ENCODE results near the gene ZFAND2B.

Gene ZFAND2B

DNA sequence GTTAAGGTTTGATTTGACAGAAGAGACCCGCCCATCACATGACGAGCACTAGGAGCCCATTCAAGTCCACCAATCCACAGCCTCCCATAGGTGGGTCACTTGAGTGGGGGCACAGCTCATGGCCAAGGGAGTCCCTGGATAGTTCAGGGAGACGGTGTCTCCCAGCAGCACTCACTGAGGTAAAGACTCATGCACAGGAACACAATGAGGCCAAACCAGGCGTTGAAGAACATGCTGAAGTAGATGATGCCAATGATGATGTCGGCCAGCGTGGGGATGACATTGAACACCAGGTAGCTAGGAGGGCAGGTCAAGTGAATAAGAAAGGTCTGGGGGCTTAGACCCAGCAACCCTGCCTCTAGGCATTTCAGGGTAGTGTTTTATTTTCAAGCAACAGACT, 8.2 kb downstream of the ZFAND2B start:
- no peaks in the 10 kb centered on the region for H3K27me3 ChIP-seq (ENCODE audit: control insufficient read depth in 1 of 2, insufficient read depth in 2 of 2, low read length in 2 of 2)
- no peaks in the 10 kb centered on the region for H3K9me3 ChIP-seq (ENCODE audit: control insufficient read depth in 2 of 2, low read length in 2 of 2)
- H3K27ac ChIP-seq (ENCODE audit: low read length): no peak overlapping the region
- peaks cover 38% of the 10 kb centered on the region for H3K4me1 ChIP-seq (ENCODE audit: control insufficient read depth, insufficient read depth, low read length)
- H3K9ac ChIP-seq (ENCODE audit: low read length in 2 of 2): no peak overlapping the region
- H3K36me3 ChIP-seq (ENCODE audit: control insufficient read depth in 2 of 2, insufficient read depth in 2 of 2, low read length in 2 of 2): peaks cover 27 to 48% of the 10 kb centered on the region in 2 donors
- H3K4me3 ChIP-seq (ENCODE audit: low read length in 2 of 2): no peak overlapping the region

- H3K4me1 ChIP-seq (ENCODE audit: control insufficient read depth, insufficient read depth, low read length): peaks cover 44% of the 10 kb centered on the region
- no peak overlapping the region for H3K27ac ChIP-seq (ENCODE audit: low read length)
- H3K36me3 ChIP-seq (ENCODE audit: control insufficient read depth in 2 of 2, insufficient read depth in 2 of 2, low read length in 2 of 2): peaks cover 29 to 48% of the 10 kb centered on the region in 2 donors
- H3K9me3 ChIP-seq (ENCODE audit: control insufficient read depth in 2 of 2, low read length in 2 of 2): no peaks in the 10 kb centered on the region
- H3K9ac ChIP-seq (ENCODE audit: low read length in 2 of 2): no peak overlapping the region
- H3K4me3 ChIP-seq (ENCODE audit: low read length in 2 of 2): no peak overlapping the region
- H3K27me3 ChIP-seq (ENCODE audit: control insufficient read depth in 1 of 2, insufficient read depth in 2 of 2, low read length in 2 of 2): no peaks in the 10 kb centered on the region
Observed at GRCh38 chr2:219215871-219216534, 9.4 kb downstream of the ZFAND2B start.

- no peak overlapping the region for H3K9ac ChIP-seq (ENCODE audit: low read length in 2 of 2)
- H3K27me3 ChIP-seq (ENCODE audit: control insufficient read depth in 1 of 2, insufficient read depth in 2 of 2, low read length in 2 of 2): no peaks in the 10 kb centered on the region
- H3K27ac ChIP-seq (ENCODE audit: low read length): peak overlapping the region; percentile 90
- no peaks in the 10 kb centered on the region for H3K9me3 ChIP-seq (ENCODE audit: control insufficient read depth in 2 of 2, low read length in 2 of 2)
- H3K4me3 ChIP-seq (ENCODE audit: low read length in 2 of 2): no peak overlapping the region
- H3K36me3 ChIP-seq (ENCODE audit: control insufficient read depth in 2 of 2, insufficient read depth in 2 of 2, low read length in 2 of 2): peaks cover 35 to 51% of the 10 kb centered on the region in 2 donors
- H3K4me1 ChIP-seq (ENCODE audit: control insufficient read depth, insufficient read depth, low read length): peaks cover 44% of the 10 kb centered on the region
Observed at GRCh38 chr2:219216535-219216915, 9.9 kb downstream of the ZFAND2B start.

- H3K4me3 ChIP-seq (ENCODE audit: low read length in 2 of 2): peak overlapping the region; percentile 73 to 80
- no peaks in the 10 kb centered on the region for H3K9me3 ChIP-seq (ENCODE audit: control insufficient read depth in 2 of 2, low read length in 2 of 2)
- H3K9ac ChIP-seq (ENCODE audit: low read length in 2 of 2): peak overlapping the region; percentile 64 to 65
- no peaks in the 10 kb centered on the region for H3K27me3 ChIP-seq (ENCODE audit: control insufficient read depth in 1 of 2, insufficient read depth in 2 of 2, low read length in 2 of 2)
- H3K27ac ChIP-seq (ENCODE audit: low read length): peak overlapping the region; percentile 90
- peaks cover 44 to 56% of the 10 kb centered on the region in 2 donors for H3K36me3 ChIP-seq (ENCODE audit: control insufficient read depth in 2 of 2, insufficient read depth in 2 of 2, low read length in 2 of 2)
- peaks cover 44% of the 10 kb centered on the region for H3K4me1 ChIP-seq (ENCODE audit: control insufficient read depth, insufficient read depth, low read length)
Observed at GRCh38 chr2:219218217-219218731, 11.7 kb downstream of the ZFAND2B start.

- H3K4me3 ChIP-seq (ENCODE audit: low read length in 2 of 2): peak within 1 kb of the TSS; percentile 73 to 80
- peak within 1 kb of the TSS; percentile 64 to 80 for H3K9ac ChIP-seq (ENCODE audit: low read length in 2 of 2)
- H3K27ac ChIP-seq (ENCODE audit: low read length): peak within 1 kb of the TSS; percentile 90
- peaks cover 45 to 57% of the 10 kb centered on the region in 2 donors for H3K36me3 ChIP-seq (ENCODE audit: control insufficient read depth in 2 of 2, insufficient read depth in 2 of 2, low read length in 2 of 2)
- H3K4me1 ChIP-seq (ENCODE audit: control insufficient read depth, insufficient read depth, low read length): peaks cover 44% of the 10 kb centered on the region
- H3K27me3 ChIP-seq (ENCODE audit: control insufficient read depth in 1 of 2, insufficient read depth in 2 of 2, low read length in 2 of 2): no peaks in the 10 kb centered on the region
- H3K9me3 ChIP-seq (ENCODE audit: control insufficient read depth in 2 of 2, low read length in 2 of 2): no peaks in the 10 kb centered on the region
Observed at GRCh38 chr2:219218732-219219701, 12.4 kb downstream of the ZFAND2B start, which contains the start of gene ABCB6. ABCB6 (minus strand) TSS chr2:219218958; CDS start chr2:219218673, 285 bp downstream.

GRCh38 chr2:219219784-219220532, 13.4 kb downstream of the ZFAND2B start:
- H3K27ac ChIP-seq (ENCODE audit: low read length): peak overlapping the region; percentile 90
- peak overlapping the region; percentile 60 to 80 for H3K9ac ChIP-seq (ENCODE audit: low read length in 2 of 2)
- no peaks in the 10 kb centered on the region for H3K9me3 ChIP-seq (ENCODE audit: control insufficient read depth in 2 of 2, low read length in 2 of 2)
- H3K4me1 ChIP-seq (ENCODE audit: control insufficient read depth, insufficient read depth, low read length): peaks cover 44% of the 10 kb centered on the region
- peaks cover 47 to 57% of the 10 kb centered on the region in 2 donors for H3K36me3 ChIP-seq (ENCODE audit: control insufficient read depth in 2 of 2, insufficient read depth in 2 of 2, low read length in 2 of 2)
- H3K27me3 ChIP-seq (ENCODE audit: control insufficient read depth in 1 of 2, insufficient read depth in 2 of 2, low read length in 2 of 2): no peaks in the 10 kb centered on the region
- peak overlapping the region in 1 of 2 donors; percentile 80 for H3K4me3 ChIP-seq (ENCODE audit: low read length in 2 of 2)

GRCh38 chr2:219220652-219221402, 14.2 kb downstream of the ZFAND2B start:
- Histone ChIP-seq H3K9me3 (ENCODE audit: control insufficient read depth in 2 of 2, low read length in 2 of 2) (no peaks in the 10 kb centered on the region), H3K4me3 (ENCODE audit: low read length in 2 of 2) (no peak overlapping the region), H3K27ac (ENCODE audit: low read length) (no peak overlapping the region), H3K4me1 (ENCODE audit: control insufficient read depth, insufficient read depth, low read length) (peaks cover 42% of the 10 kb centered on the region), H3K36me3 (ENCODE audit: control insufficient read depth in 2 of 2, insufficient read depth in 2 of 2, low read length in 2 of 2) (peaks cover 52 to 57% of the 10 kb centered on the region in 2 donors), H3K27me3 (ENCODE audit: control insufficient read depth in 1 of 2, insufficient read depth in 2 of 2, low read length in 2 of 2) (no peaks in the 10 kb centered on the region), H3K9ac (ENCODE audit: low read length in 2 of 2) (no peak overlapping the region)

DNA sequence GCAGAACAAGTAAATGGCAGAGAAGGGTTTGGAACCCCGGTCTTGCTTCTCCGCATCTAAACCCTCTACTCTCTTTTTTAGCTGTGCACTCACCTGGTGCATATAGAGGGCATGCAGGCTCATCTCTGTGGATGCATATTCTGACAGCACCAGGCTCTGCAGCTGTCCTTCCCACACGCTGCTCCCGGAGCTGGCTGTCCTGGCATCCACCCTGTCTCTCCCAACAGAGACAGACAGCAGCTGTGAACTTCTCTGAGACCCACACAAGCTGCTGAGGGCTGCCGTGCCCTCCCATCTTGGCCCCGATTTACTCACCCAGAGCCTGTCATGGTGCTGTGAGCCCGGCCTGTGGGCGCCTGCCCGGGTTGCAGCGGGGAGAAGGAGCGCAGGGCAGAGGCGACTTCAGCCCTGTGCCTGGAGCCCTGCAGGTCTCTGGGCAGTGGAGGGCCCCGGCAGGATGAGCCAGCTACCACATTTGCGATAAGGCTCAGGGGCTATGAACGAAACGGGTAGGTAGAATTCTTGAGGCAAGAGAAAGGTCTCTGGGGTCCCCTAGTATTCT, 15.5 kb downstream of the ZFAND2B start:
- Histone ChIP-seq H3K9ac (ENCODE audit: low read length in 2 of 2) (no peak overlapping the region), H3K27ac (ENCODE audit: low read length) (no peak overlapping the region), H3K36me3 (ENCODE audit: control insufficient read depth in 2 of 2, insufficient read depth in 2 of 2, low read length in 2 of 2) (peaks cover 54% of the 10 kb centered on the region in 2 donors), H3K4me1 (ENCODE audit: control insufficient read depth, insufficient read depth, low read length) (peaks cover 32% of the 10 kb centered on the region), H3K4me3 (ENCODE audit: low read length in 2 of 2) (no peak overlapping the region), H3K9me3 (ENCODE audit: control insufficient read depth in 2 of 2, low read length in 2 of 2) (no peaks in the 10 kb centered on the region), H3K27me3 (ENCODE audit: control insufficient read depth in 1 of 2, insufficient read depth in 2 of 2, low read length in 2 of 2) (no peaks in the 10 kb centered on the region)

GRCh38 chr2:219223831-219224610, 17.4 kb downstream of the ZFAND2B start:
- Histone ChIP-seq H3K9me3 (ENCODE audit: control insufficient read depth in 2 of 2, low read length in 2 of 2) (no peaks in the 10 kb centered on the region), H3K27ac (ENCODE audit: low read length) (no peak overlapping the region), H3K9ac (ENCODE audit: low read length in 2 of 2) (no peak overlapping the region), H3K4me3 (ENCODE audit: low read length in 2 of 2) (no peak overlapping the region), H3K4me1 (ENCODE audit: control insufficient read depth, insufficient read depth, low read length) (peaks cover 29% of the 10 kb centered on the region), H3K27me3 (ENCODE audit: control insufficient read depth in 1 of 2, insufficient read depth in 2 of 2, low read length in 2 of 2) (no peaks in the 10 kb centered on the region), H3K36me3 (ENCODE audit: control insufficient read depth in 2 of 2, insufficient read depth in 2 of 2, low read length in 2 of 2) (peaks cover 54% of the 10 kb centered on the region in 2 donors)
